Measurements from ENCODE around the gene MAP10. TPM values are rescaled to one million over a fixed set of nuclear protein-coding genes. Genes with fewer than 3 reads are reported as not detected.

The MAP10 gene
- total RNA-seq, 2 experiments from 2014 or later: 1.9 to 2.2 TPM

- Mint-ChIP-seq H3K27me3 (peaks cover 6% of the 10 kb centered on the region), H3K9me3 (no peaks in the 10 kb centered on the region), H3K4me1 (no peaks in the 10 kb centered on the region), H3K4me3 (no peak overlapping the region), H3K27ac (no peak overlapping the region), H3K36me3 (no peaks in the 10 kb centered on the region)
- DNase-seq: no peak
These were observed 21.1 kb downstream of the MAP10 start for GRCh38 chr1:232826318-232826717.

- H3K9me3 Mint-ChIP-seq: no peaks in the 10 kb centered on the region
- no peak overlapping the region for H3K4me3 Mint-ChIP-seq
- no peaks in the 10 kb centered on the region for H3K4me1 Mint-ChIP-seq
- DNase-seq: no peak
- H3K27me3 Mint-ChIP-seq: peaks cover 6% of the 10 kb centered on the region
- H3K27ac Mint-ChIP-seq: no peak overlapping the region
- H3K36me3 Mint-ChIP-seq: no peaks in the 10 kb centered on the region
These were observed 25.4 kb downstream of the MAP10 start for GRCh38 chr1:232830661-232831060.

DNA sequence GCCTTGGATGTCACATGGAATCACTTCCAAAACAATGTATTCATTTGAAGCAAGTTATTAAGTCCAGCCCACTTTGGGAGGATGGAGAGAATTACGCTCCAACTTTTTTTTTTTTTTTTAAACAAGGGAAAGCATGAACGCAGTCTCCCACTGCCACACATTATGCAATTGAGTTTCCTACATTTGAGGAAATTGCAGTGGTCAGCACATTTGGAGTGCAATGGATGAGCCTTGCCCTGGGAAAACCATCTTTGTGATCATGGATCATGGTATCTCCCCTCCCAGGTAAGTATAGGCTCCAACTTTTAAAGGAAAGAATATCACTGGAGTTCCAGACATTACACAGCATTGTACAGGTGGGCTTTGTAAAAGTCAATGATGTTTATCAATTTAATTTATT is 26.7 kb downstream of the MAP10 start:
- DNase-seq: no peak
- Mint-ChIP-seq H3K27ac (no peak overlapping the region), H3K4me3 (no peak overlapping the region), H3K27me3 (peaks cover 6% of the 10 kb centered on the region), H3K36me3 (no peaks in the 10 kb centered on the region), H3K4me1 (no peaks in the 10 kb centered on the region), H3K9me3 (no peaks in the 10 kb centered on the region)

- no peaks in the 10 kb centered on the region for H3K27me3 Mint-ChIP-seq
- H3K4me1 Mint-ChIP-seq: no peaks in the 10 kb centered on the region
- H3K4me3 Mint-ChIP-seq: no peak overlapping the region
- H3K36me3 Mint-ChIP-seq: no peaks in the 10 kb centered on the region
- H3K27ac Mint-ChIP-seq: no peak overlapping the region
- DNase-seq: no peak
- H3K9me3 Mint-ChIP-seq: no peaks in the 10 kb centered on the region
These were observed 28.9 kb downstream of the MAP10 start for GRCh38 chr1:232834066-232834465.

DNA sequence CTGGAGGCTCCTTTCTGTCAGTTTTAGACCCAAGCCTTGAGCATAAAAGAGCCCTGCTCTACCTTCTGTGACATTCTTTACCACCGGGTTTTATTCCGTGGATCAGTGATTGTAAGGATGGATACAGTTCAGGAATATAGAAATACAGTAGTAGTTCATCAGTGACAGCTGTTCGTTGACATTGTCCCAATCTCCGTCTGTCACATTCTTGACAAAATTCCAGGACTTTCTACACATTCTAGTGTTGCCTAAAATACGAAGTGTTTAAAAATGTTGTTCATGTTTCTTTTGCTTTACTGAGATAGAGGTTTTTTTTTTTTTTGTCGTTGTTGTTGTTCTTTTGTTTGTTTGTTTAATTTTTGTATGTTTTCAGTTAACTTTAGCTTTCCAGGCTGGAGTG is 29.9 kb downstream of the MAP10 start:
- Mint-ChIP-seq H3K4me3 (no peak overlapping the region), H3K36me3 (peaks cover 2% of the 10 kb centered on the region), H3K4me1 (no peaks in the 10 kb centered on the region), H3K27ac (no peak overlapping the region), H3K27me3 (no peaks in the 10 kb centered on the region), H3K9me3 (peaks cover 2% of the 10 kb centered on the region)
- DNase-seq: no peak

DNA sequence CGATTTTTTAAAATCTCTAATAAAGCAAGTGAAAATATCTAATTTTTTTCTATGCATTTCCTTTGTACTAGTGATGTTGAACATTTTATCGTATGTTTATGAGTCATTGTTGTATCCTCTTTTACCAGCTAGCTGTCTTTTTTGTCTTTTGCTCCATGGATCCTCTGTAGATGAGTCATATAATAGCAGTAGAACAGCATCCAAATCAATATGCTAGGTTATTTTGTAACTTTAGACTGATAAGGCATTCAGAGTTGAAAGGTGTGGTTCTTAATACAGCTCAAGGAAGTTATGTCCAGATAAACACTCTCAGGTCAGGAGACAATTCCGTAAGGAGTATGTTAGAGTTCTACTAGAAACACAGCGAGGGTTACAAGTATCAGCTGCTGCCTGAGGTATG is 31.9 kb downstream of the MAP10 start:
- H3K36me3 Mint-ChIP-seq: peaks cover 2% of the 10 kb centered on the region
- H3K27ac Mint-ChIP-seq: no peak overlapping the region
- no peak for DNase-seq
- peaks cover 2% of the 10 kb centered on the region for H3K4me1 Mint-ChIP-seq
- no peak overlapping the region for H3K4me3 Mint-ChIP-seq
- H3K9me3 Mint-ChIP-seq: peaks cover 11% of the 10 kb centered on the region
- no peaks in the 10 kb centered on the region for H3K27me3 Mint-ChIP-seq

GRCh38 chr1:232841823-232842565 is 36.8 kb downstream of the MAP10 start:
- Mint-ChIP-seq H3K36me3 (peaks cover 2% of the 10 kb centered on the region), H3K27me3 (no peaks in the 10 kb centered on the region), H3K4me3 (no peak overlapping the region), H3K9me3 (peaks cover 12% of the 10 kb centered on the region), H3K4me1 (peaks cover 2% of the 10 kb centered on the region), H3K27ac (no peak overlapping the region)
- no peak for DNase-seq

- no peak for DNase-seq
- H3K36me3 Mint-ChIP-seq: no peaks in the 10 kb centered on the region
- H3K4me3 Mint-ChIP-seq: no peak overlapping the region
- H3K27ac Mint-ChIP-seq: no peak overlapping the region
- H3K9me3 Mint-ChIP-seq: peaks cover 11% of the 10 kb centered on the region
- H3K4me1 Mint-ChIP-seq: peaks cover 2% of the 10 kb centered on the region
- no peaks in the 10 kb centered on the region for H3K27me3 Mint-ChIP-seq
These were observed 39.6 kb downstream of the MAP10 start for GRCh38 chr1:232844791-232845190.

DNA sequence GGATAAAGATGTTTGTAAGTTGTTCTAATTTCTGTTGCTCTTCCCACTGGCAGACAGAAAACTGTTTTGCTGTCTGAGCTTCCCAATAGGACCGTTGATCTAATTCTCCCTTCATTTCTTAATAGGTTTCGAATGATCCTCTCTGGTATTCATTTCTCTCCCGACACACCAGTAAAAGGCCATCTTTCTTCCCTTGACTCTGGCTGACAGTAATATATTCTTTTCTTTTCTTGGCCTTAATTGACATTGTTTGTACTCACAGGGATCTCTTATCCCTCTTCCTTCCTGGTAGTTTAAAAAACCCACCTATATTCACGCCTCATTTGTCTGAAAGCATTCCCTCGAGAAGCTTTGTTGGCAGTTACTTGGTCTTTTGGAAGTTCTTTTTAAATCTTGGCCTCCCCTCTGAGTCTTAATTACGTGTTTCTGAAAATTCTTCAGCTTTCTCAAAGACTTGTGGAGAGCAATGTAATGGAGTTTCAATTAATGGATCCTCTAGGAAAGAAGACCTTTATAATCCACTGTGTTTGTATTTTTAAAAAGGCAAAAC is 40.3 kb downstream of the MAP10 start:
- H3K27me3 Mint-ChIP-seq: no peaks in the 10 kb centered on the region
- H3K4me1 Mint-ChIP-seq: peaks cover 2% of the 10 kb centered on the region
- peaks cover 10% of the 10 kb centered on the region for H3K9me3 Mint-ChIP-seq
- H3K27ac Mint-ChIP-seq: no peak overlapping the region
- no peaks in the 10 kb centered on the region for H3K36me3 Mint-ChIP-seq
- H3K4me3 Mint-ChIP-seq: no peak overlapping the region
- no peak for DNase-seq

DNA sequence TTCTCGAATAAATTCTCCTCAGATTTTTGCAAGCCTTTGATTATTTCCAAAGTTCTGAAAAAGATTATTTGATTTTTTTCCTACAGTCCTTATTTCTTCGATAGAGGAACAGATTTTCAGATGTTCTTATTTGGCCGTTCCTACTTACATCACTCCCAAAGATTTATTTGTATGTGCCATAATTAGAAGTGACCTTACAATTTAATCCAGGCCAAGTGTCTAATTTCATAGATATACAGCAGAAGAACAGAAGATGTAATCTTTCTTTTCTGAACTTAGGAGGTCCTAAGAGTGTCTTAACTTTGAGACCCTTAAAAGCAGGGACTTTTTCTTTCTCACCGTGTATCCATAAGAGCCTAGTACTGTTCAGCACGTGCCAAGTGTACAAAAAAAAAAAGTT is 46.3 kb downstream of the MAP10 start:
- no peaks in the 10 kb centered on the region for H3K9me3 Mint-ChIP-seq
- DNase-seq: no peak
- H3K27me3 Mint-ChIP-seq: no peaks in the 10 kb centered on the region
- no peaks in the 10 kb centered on the region for H3K36me3 Mint-ChIP-seq
- H3K27ac Mint-ChIP-seq: no peak overlapping the region
- no peaks in the 10 kb centered on the region for H3K4me1 Mint-ChIP-seq
- H3K4me3 Mint-ChIP-seq: no peak overlapping the region

- H3K27ac Mint-ChIP-seq: no peak overlapping the region
- no peaks in the 10 kb centered on the region for H3K27me3 Mint-ChIP-seq
- no peak for DNase-seq
- H3K4me3 Mint-ChIP-seq: no peak overlapping the region
- no peaks in the 10 kb centered on the region for H3K36me3 Mint-ChIP-seq
- no peaks in the 10 kb centered on the region for H3K9me3 Mint-ChIP-seq
- H3K4me1 Mint-ChIP-seq: no peaks in the 10 kb centered on the region
These were observed 49.0 kb downstream of the MAP10 start for GRCh38 chr1:232853994-232854797.

- Mint-ChIP-seq H3K4me3 (no peak overlapping the region), H3K36me3 (no peaks in the 10 kb centered on the region), H3K27ac (no peak overlapping the region), H3K27me3 (no peaks in the 10 kb centered on the region), H3K4me1 (no peaks in the 10 kb centered on the region), H3K9me3 (no peaks in the 10 kb centered on the region)
- DNase-seq: no peak
These were observed 49.6 kb downstream of the MAP10 start for GRCh38 chr1:232854798-232855159.

GRCh38 chr1:232856541-232856940 is 51.3 kb downstream of the MAP10 start:
- Mint-ChIP-seq H3K4me3 (no peak overlapping the region), H3K27me3 (no peaks in the 10 kb centered on the region), H3K27ac (no peak overlapping the region), H3K9me3 (no peaks in the 10 kb centered on the region), H3K36me3 (no peaks in the 10 kb centered on the region), H3K4me1 (no peaks in the 10 kb centered on the region)
- DNase-seq: no peak
